SK-N-SH (cell line): ENCODE results near the gene PRICKLE3. TPM values are rescaled to one million over a fixed set of nuclear protein-coding genes. Genes with fewer than 3 reads are reported as not detected.

ENCODE experiments used
- CTCF ChIA-PET: fragments of 300-600, 350-600 bp; formaldehyde crosslinking; extraction: SDS; loops from one replicate; lab custom pipeline; 2021; lab: Yijun Ruan, JAX
- POLR2A ChIA-PET: fragments of 350-600 bp; sonication (Branson Sonifier 250); formaldehyde crosslinking; extraction: SDS; loops from one replicate; lab custom pipeline; 2020; ENCODE audit warnings: antibody characterized with exemption, inconsistent platforms; lab: Yijun Ruan, JAX
- DNase-seq: peaks from one replicate; pipeline ENCODE4 v3.0.0; 2012
- H2AFZ ChIP-seq: fragments of 200-600 bp; sonication (generic); 2 replicates; pipeline ENCODE4 v1.8.1; 2016; ENCODE audit warnings: antibody characterized with exemption, mild to moderate bottlenecking, low read depth
- H3F3A ChIP-seq: fragments of 200-600 bp; sonication (generic); replicated peaks from 2 replicates; pipeline ENCODE3; 2016; ENCODE audit warnings: antibody characterized with exemption, mild to moderate bottlenecking; ENCODE audit not compliant: insufficient read depth
- H3K27ac ChIP-seq, 2 experiments: fragments of 200-500 bp in 1 of 2; fragments of 200-600 bp in 1 of 2; sonication (Bioruptor generic) in 1 of 2; sonication (generic), shearing (Covaris generic) in 1 of 2; 2 replicates each; pipeline versions ENCODE4 v1.5.1 to v1.6.1; 2014 to 2016; ENCODE audit warnings: low read depth in 2 of 2, inconsistent platforms in 1 of 2, low read length in 1 of 2, mild to moderate bottlenecking in 1 of 2, mixed read lengths in 1 of 2
- H3K27me3 ChIP-seq: fragments of 200-600 bp; sonication (generic), shearing (Covaris generic); 2 replicates; pipeline ENCODE4 v1.6.1; 2016; ENCODE audit warnings: mixed run types; ENCODE audit not compliant: insufficient read depth
- H3K36me3 ChIP-seq, 2 experiments: fragments of 200-500 bp in 1 of 2; fragments of 200-600 bp in 1 of 2; sonication (Bioruptor generic) in 1 of 2; sonication (generic) in 1 of 2; replicated peaks in 1 of 2; 2 replicates each; pipeline versions ENCODE3 to v1.5.1; 2014 to 2016; ENCODE audit warnings: low read length in 1 of 2, mild to moderate bottlenecking in 1 of 2; ENCODE audit not compliant: insufficient read depth in 2 of 2, control insufficient read depth in 1 of 2
- H3K4me1 ChIP-seq, 2 experiments: fragments of 200-500 bp in 1 of 2; fragments of 200-600 bp in 1 of 2; sonication (Bioruptor generic) in 1 of 2; sonication (generic), shearing (Covaris generic) in 1 of 2; 2 replicates each; pipeline versions ENCODE4 v1.5.1 to v1.6.1; 2014 to 2016; ENCODE audit warnings: low read depth in 1 of 2, low read length in 1 of 2, mixed run types in 1 of 2; ENCODE audit not compliant: insufficient read depth in 2 of 2, control insufficient read depth in 1 of 2
- H3K4me2 ChIP-seq: fragments of 200-600 bp; sonication (generic), shearing (Covaris generic); 2 replicates; pipeline ENCODE4 v1.6.1; 2017; ENCODE audit warnings: mixed run types
- H3K4me3 ChIP-seq, 2 experiments: fragments of 200-500 bp in 1 of 2; fragments of 200-600 bp in 1 of 2; sonication (Bioruptor generic) in 1 of 2; sonication (generic), shearing (Covaris generic) in 1 of 2; 2 replicates each; pipeline versions ENCODE4 v1.5.1 to v1.8.1; 2014 to 2016; ENCODE audit warnings: low read depth in 2 of 2, inconsistent platforms in 1 of 2, low read length in 1 of 2, mild to moderate bottlenecking in 1 of 2, mixed read lengths in 1 of 2, moderate library complexity in 1 of 2
- H3K79me2 ChIP-seq: fragments of 200-600 bp; sonication (generic); 2 replicates; pipeline ENCODE4 v1.8.1; 2017; ENCODE audit warnings: mild to moderate bottlenecking; ENCODE audit not compliant: insufficient read depth
- H3K9ac ChIP-seq: fragments of 200-600 bp; sonication (generic); 2 replicates; pipeline ENCODE4 v1.6.1; 2017; ENCODE audit warnings: mixed run types
- H3K9me2 ChIP-seq: fragments of 200-600 bp; sonication (generic); 2 replicates; pipeline ENCODE4 v1.6.1; 2017; ENCODE audit warnings: mixed run types
- H3K9me3 ChIP-seq: fragments of 200-600 bp; sonication (generic); 2 replicates; pipeline ENCODE4 v1.6.1; 2017; ENCODE audit warnings: mixed run types, mild to moderate bottlenecking, moderate library complexity
- H4K20me1 ChIP-seq: fragments of 200-600 bp; sonication (generic); 2 replicates; pipeline ENCODE4 v1.6.1; 2017; ENCODE audit warnings: mild to moderate bottlenecking, mixed run types; ENCODE audit not compliant: insufficient read depth
- CHD2 ChIP-seq: fragments of 150-350 bp; IDR thresholded peaks from 2 replicates; pipeline ENCODE4 v1.6.1; 2018; ENCODE audit warnings: low read length; ENCODE audit not compliant: partially characterized antibody
- FOXJ3 ChIP-seq: sonication (generic); formaldehyde crosslinking; IDR thresholded peaks from 2 replicates; pipeline ENCODE4 v1.5.1; 2020; ENCODE audit warnings: mild to moderate bottlenecking, missing genetic modification reagents
- FOXM1 ChIP-seq: IDR thresholded peaks from 2 replicates; pipeline ENCODE4 v1.4.0; 2012; ENCODE audit warnings: low read depth, mild to moderate bottlenecking
- GABPA ChIP-seq: IDR thresholded peaks from 2 replicates; pipeline ENCODE4 v1.4.0; 2012; ENCODE audit warnings: low read depth, mild to moderate bottlenecking
- IRF3 ChIP-seq: fragments of 150-350 bp; IDR thresholded peaks from 2 replicates; pipeline ENCODE4 v1.6.1; 2016; ENCODE audit warnings: mild to moderate bottlenecking, low read depth, low read length
- MEF2A ChIP-seq: IDR thresholded peaks from 2 replicates; pipeline ENCODE4 v1.4.0; 2012; ENCODE audit warnings: low read depth, borderline replicate concordance
- MXI1 ChIP-seq: IDR thresholded peaks from 2 replicates; pipeline ENCODE4 v1.6.1; 2012; ENCODE audit warnings: mild to moderate bottlenecking, low read depth, low read length, improper control_type of control experiment
- NFIC ChIP-seq: IDR thresholded peaks from 2 replicates; pipeline ENCODE4 v1.4.0; 2012; ENCODE audit warnings: borderline replicate concordance
- NRF1 ChIP-seq: IDR thresholded peaks from 2 replicates; pipeline ENCODE4 v1.6.1; 2012; ENCODE audit warnings: low read depth, mild to moderate bottlenecking, low read length
- POLR2AphosphoS5 ChIP-seq: IDR thresholded peaks from 2 replicates; pipeline ENCODE4 v1.6.1; 2012; ENCODE audit warnings: low read depth, low read length
- RCOR1 ChIP-seq: fragments of 150-350 bp; IDR thresholded peaks from 2 replicates; pipeline ENCODE4 v1.6.1; 2017; ENCODE audit warnings: antibody characterized with exemption, low read length
- REST ChIP-seq: IDR thresholded peaks from 2 replicates; pipeline ENCODE4 v1.6.1; 2012; ENCODE audit warnings: mild to moderate bottlenecking, low read depth, low read length, moderate library complexity
- RFX5 ChIP-seq: IDR thresholded peaks from 2 replicates; pipeline ENCODE4 v1.6.1; 2012; ENCODE audit warnings: mild to moderate bottlenecking, improper control_type of control experiment, low read length
- RXRA ChIP-seq: IDR thresholded peaks from 2 replicates; pipeline ENCODE4 v1.4.0; 2012; ENCODE audit warnings: low read depth, mild to moderate bottlenecking, borderline replicate concordance
- SIN3A ChIP-seq: IDR thresholded peaks from 2 replicates; pipeline ENCODE4 v1.6.1; 2012; ENCODE audit warnings: low read depth, mild to moderate bottlenecking, low read length, moderate library complexity, borderline replicate concordance
- SMC3 ChIP-seq: IDR thresholded peaks from 2 replicates; pipeline ENCODE4 v1.6.1; 2012; ENCODE audit warnings: low read depth, low read length, improper control_type of control experiment
- TCF12 ChIP-seq: IDR thresholded peaks from 2 replicates; pipeline ENCODE4 v1.4.0; 2012
- USF1 ChIP-seq: IDR thresholded peaks from 2 replicates; pipeline ENCODE4 v1.4.0; 2012; ENCODE audit warnings: low read depth, borderline replicate concordance
- YY1 ChIP-seq: IDR thresholded peaks from 2 replicates; pipeline ENCODE4 v1.4.0; 2012; ENCODE audit warnings: low read depth, mild to moderate bottlenecking
- WGBS: methylation state at CpG from one replicate; pipeline ENCODE4 v1.1.6; 2017; ENCODE audit warnings: low lambda C conversion rate; 5-methylcytosine and 5-hydroxymethylcytosine counted together
- polyA plus RNA-seq, 3 experiments: library from polyadenylated mRNA; depleted of rRNA; stranded (reverse); fragments of >200 nt; gene quantifications; 2 replicates each; pipeline ENCODE4 v1.2.3, GENCODE V29; 2012

Gene PRICKLE3
- polyA plus RNA-seq, 1 of the 3 experiments (the other 2 are of a cell fraction) = 0.07 TPM

DNA sequence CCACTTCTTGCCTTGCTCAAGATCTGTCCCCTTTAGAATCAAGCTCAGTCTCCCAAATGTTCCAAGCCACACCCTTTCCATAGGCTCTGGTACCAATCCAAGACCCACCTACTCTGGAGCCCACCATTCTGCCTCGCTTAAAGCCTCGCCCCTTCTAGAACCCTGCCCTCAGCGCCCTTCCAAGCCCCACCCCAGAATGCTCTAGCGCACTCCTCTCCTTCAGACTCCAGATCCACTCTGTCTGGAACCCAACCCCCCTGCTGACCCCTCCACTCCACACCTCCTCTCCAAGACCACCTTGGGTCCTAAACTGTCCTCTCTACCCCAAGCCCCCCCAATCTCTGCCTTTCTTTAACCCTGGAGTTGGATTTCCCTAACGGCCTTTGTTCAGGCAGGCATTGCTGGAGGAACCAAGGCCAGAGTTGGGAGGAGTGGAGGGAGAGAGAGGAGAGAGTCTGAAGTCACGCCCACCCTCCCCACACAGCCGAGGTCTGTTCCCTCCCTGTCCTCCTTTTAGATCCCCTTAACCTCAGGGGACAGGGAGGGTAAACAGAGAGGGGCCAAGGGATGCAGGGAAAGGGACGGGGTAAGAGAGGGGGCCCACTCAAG lies 2.4 kb upstream of the PRICKLE3 start:
- POLR2A ChIA-PET = interaction anchor here (0.8 to 1.2 kb wide), 2 partner anchors 22 to 94 kb away, joined by 3 to 4 read pairs; no protein-coding TSS in a partner anchor
- Histone ChIP-seq H3K4me3 (no peak overlapping the region), H3K9me2 (no peaks in the 10 kb centered on the region), H3K9ac (no peak overlapping the region), H2AFZ (no peak overlapping the region), H3K27me3 (peaks cover 5% of the 10 kb centered on the region; the same call in 1 of the 2 replicates), H4K20me1 (no peaks in the 10 kb centered on the region), H3K4me2 (no peak overlapping the region), H3K4me1 (no peaks in the 10 kb centered on the region; a peak in 1 of 4 replicates), H3K36me3 (no peaks in the 10 kb centered on the region), H3K27ac (no peak overlapping the region), H3K9me3 (no peaks in the 10 kb centered on the region), H3F3A (no peaks in the 10 kb centered on the region), H3K79me2 (no peaks in the 10 kb centered on the region)
- TF ChIP-seq RXRA (no peak), NFIC (no peak), REST (no peak), SIN3A (no peak), IRF3 (no peak), FOXM1 (no peak), TCF12 (no peak), NRF1 (no peak), SMC3 (no peak), USF1 (no peak), GABPA (no peak), YY1 (no peak), MEF2A (no peak), FOXJ3 (CRISPR knock-in tag) (no peak), POLR2AphosphoS5 (no peak), MXI1 (no peak), RCOR1 (no peak), RFX5 (no peak), CHD2 (no peak)
- CTCF ChIA-PET = no interaction called here
- WGBS = 60% methylated on average over 8 of the region's 8 CpGs
- no peak for DNase-seq
